A673 (cell line): Measurements from ENCODE around the gene SNX10.

ENCODE experiments used
- EZH2 ChIP-seq: fragments of 200-600 bp; sonication (generic); IDR thresholded peaks from 2 replicates; pipeline ENCODE4 v1.6.1; 2017; ENCODE audit warnings: borderline replicate concordance, low read depth, mild to moderate bottlenecking, mixed read lengths, antibody characterized with exemption, low read length; ENCODE audit not compliant: poor library complexity, severe bottlenecking
- TF ChIP-seq, protein P1 (sequence below): fragments of 300-800, 200-600 bp; sonication (generic); conservative IDR thresholded peaks from 2 replicates; pipeline ENCODE4 v1.5.1; 2017; ENCODE audit warnings: low read depth, mild to moderate bottlenecking, antibody characterized with exemption, low read length, moderate library complexity, mixed read lengths

DNA sequence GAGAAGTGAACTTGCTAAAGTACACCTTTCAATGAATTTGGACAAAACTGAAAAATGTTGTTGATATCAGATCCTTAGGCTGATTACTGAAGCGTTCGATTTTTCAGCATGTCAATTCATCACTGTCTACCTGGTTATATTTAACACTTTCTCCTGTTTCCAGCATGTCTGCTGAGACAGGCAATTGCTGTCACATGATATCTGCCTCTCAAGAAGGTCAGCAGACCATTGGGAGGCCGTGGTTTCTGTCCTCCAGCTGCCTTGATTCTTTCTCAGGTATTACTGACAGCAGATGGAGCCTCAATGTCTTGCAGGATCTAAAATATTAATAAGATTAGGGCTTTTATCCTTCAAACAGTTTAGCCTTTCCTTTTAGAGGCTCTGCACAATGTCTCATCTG, 127.5 kb downstream of the SNX10 start:
- TF ChIP-seq, protein P1, sequence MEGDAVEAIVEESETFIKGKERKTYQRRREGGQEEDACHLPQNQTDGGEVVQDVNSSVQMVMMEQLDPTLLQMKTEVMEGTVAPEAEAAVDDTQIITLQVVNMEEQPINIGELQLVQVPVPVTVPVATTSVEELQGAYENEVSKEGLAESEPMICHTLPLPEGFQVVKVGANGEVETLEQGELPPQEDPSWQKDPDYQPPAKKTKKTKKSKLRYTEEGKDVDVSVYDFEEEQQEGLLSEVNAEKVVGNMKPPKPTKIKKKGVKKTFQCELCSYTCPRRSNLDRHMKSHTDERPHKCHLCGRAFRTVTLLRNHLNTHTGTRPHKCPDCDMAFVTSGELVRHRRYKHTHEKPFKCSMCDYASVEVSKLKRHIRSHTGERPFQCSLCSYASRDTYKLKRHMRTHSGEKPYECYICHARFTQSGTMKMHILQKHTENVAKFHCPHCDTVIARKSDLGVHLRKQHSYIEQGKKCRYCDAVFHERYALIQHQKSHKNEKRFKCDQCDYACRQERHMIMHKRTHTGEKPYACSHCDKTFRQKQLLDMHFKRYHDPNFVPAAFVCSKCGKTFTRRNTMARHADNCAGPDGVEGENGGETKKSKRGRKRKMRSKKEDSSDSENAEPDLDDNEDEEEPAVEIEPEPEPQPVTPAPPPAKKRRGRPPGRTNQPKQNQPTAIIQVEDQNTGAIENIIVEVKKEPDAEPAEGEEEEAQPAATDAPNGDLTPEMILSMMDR = no peak
- no peak for TF ChIP-seq EZH2
